Progenitor cell of endocrine pancreas (in vitro differentiated cells): Measurements from ENCODE around the gene SLC23A3. TPM values are rescaled to one million over a fixed set of nuclear protein-coding genes. Genes with fewer than 3 reads are reported as not detected.

Source experiments
- DNase-seq: peaks from one replicate; pipeline ENCODE4 v3.0.0; 2021; ENCODE audit warnings: low spot score; ENCODE audit not compliant: unreplicated experiment
- H3K27ac Mint-ChIP-seq: 2 replicates; pipeline ENCODE4 v1.8.0; 2021; ENCODE audit warnings: mild to moderate bottlenecking, moderate library complexity, mixed read lengths
- H3K27me3 Mint-ChIP-seq: 2 replicates; pipeline ENCODE4 v1.8.0; 2021; ENCODE audit warnings: mixed read lengths
- H3K36me3 Mint-ChIP-seq: 2 replicates; pipeline ENCODE4 v1.8.0; 2022; ENCODE audit warnings: mixed read lengths; ENCODE audit not compliant: insufficient read depth
- H3K4me1 Mint-ChIP-seq: 2 replicates; pipeline ENCODE4 v1.8.0; 2021; ENCODE audit warnings: low read depth, mixed read lengths
- H3K4me3 Mint-ChIP-seq: 2 replicates; pipeline ENCODE4 v1.8.0; 2021; ENCODE audit warnings: low read depth, mild to moderate bottlenecking, moderate library complexity, mixed read lengths
- H3K9me3 Mint-ChIP-seq: 2 replicates; pipeline ENCODE4 v1.8.0; 2021; ENCODE audit warnings: low read depth, mixed read lengths
- total RNA-seq: library from RNA; stranded (reverse); gene quantifications from 2 replicates; pipeline ENCODE4 v1.2.1, GENCODE V29; 2021
- TF ChIP-seq, protein P1 (sequence below): fragments of 200-600 bp; sonication (generic); IDR thresholded peaks from one replicate; pipeline ENCODE4 v1.5.0; 2021; ENCODE audit warnings: antibody characterized with exemption, mild to moderate bottlenecking; ENCODE audit not compliant: unreplicated experiment

Gene SLC23A3
- total RNA-seq, 1 donor from 2014 or later: 2.8 TPM

DNA sequence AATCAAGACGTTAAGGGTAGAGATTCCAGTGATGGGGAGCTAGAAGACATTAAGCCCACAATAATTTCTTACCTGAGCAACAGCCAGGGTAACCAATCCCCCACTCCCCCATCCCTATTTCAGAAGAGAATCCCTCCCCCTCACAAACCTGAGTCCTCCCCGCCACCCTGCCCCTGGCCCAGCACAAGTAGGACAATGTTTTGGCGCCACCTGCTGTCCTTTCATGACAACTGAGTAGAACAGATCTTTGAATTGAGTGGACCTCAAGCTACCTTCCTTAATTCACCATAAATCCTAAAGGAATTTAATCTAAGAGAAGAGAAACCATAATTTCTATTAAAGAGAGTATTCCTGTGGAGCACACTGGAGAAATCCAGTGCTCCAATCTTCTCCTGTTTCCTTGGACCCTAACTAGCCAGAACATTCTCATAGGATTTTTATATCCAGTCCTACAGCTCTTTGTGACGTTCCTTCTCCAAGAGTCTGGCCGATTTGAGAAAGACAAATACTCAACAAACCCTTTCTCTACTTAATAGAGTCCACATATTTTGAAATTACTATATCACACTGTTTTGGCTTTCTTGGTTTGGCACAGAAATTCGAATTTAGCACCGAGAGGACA, 50.3 kb downstream of the SLC23A3 start:
- Mint-ChIP-seq H3K27me3 (peaks cover 80% of the 10 kb centered on the region), H3K36me3 (peaks cover 2% of the 10 kb centered on the region), H3K27ac (no peak overlapping the region), H3K4me1 (peaks cover 39% of the 10 kb centered on the region), H3K4me3 (no peak overlapping the region), H3K9me3 (no peaks in the 10 kb centered on the region)
- TF ChIP-seq, protein P1, sequence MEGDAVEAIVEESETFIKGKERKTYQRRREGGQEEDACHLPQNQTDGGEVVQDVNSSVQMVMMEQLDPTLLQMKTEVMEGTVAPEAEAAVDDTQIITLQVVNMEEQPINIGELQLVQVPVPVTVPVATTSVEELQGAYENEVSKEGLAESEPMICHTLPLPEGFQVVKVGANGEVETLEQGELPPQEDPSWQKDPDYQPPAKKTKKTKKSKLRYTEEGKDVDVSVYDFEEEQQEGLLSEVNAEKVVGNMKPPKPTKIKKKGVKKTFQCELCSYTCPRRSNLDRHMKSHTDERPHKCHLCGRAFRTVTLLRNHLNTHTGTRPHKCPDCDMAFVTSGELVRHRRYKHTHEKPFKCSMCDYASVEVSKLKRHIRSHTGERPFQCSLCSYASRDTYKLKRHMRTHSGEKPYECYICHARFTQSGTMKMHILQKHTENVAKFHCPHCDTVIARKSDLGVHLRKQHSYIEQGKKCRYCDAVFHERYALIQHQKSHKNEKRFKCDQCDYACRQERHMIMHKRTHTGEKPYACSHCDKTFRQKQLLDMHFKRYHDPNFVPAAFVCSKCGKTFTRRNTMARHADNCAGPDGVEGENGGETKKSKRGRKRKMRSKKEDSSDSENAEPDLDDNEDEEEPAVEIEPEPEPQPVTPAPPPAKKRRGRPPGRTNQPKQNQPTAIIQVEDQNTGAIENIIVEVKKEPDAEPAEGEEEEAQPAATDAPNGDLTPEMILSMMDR: peak; percentile 77
- peak; percentile 54 for DNase-seq

DNA sequence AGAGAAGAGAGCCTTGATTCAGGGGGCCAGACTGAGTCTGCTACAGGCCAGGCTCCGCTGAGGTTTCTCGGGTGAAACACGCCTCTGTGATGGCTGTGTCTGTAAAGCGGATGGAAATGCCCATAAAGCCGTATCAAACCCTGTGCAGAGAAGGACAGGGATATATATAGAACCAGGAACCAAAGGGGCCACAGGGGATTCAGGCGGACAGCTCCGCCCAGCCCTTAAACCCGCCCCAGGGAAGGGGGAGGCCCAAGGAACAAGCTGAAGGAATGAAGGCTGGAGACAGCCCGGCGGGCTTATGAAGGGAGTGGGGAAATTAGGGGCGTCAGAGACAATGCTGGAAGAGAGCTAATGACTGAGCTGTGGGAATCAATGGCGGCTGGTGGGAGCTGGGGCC, 51.3 kb downstream of the SLC23A3 start:
- TF ChIP-seq, protein P1: no peak
- H3K27ac Mint-ChIP-seq: no peak overlapping the region
- H3K9me3 Mint-ChIP-seq: no peaks in the 10 kb centered on the region
- peaks cover 2% of the 10 kb centered on the region for H3K36me3 Mint-ChIP-seq
- H3K4me3 Mint-ChIP-seq: no peak overlapping the region
- H3K27me3 Mint-ChIP-seq: peaks cover 83% of the 10 kb centered on the region
- H3K4me1 Mint-ChIP-seq: peaks cover 37% of the 10 kb centered on the region
- no peak for DNase-seq

DNA sequence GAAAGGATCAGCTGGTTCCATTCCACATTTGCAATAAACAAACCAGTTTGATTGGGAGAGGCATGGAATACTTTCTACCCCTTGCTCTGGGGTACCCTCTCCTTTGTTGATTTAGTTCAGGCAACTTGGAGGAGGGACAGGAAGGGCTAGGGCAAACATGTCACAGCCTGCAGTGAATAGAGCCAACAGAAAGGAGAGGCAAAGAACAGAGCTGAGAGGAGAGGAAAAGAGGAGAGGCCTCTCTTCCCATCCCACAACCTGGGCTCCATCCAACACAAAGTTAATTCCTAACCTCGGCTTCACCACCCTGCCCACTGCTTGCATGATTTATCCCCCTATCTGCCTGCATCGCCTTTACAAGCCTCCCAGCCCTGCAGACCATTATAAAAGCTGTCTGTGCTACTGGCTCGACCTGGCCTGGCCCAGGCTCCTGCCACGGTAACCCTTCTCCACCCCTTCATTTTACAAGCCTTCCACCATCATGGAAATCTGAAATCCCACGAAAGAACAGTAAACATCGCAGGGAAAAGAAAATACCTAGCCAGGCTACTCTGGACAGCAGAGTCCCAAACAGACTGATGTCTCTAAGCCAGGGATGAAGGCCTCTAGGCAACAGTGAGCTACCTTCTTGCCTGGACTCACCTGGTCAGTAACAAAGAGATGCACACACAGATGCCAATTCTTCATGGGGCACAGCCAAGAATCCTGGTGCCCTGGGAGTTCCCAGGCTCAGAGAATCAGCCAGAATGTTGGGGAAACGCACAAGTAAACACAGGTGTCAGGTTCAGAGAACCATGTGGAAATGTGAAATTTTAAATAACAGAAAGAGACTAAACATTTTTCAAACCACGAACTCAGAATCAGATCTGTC, 52.8 kb downstream of the SLC23A3 start:
- no peaks in the 10 kb centered on the region for H3K36me3 Mint-ChIP-seq
- H3K9me3 Mint-ChIP-seq: no peaks in the 10 kb centered on the region
- no peak overlapping the region for H3K4me3 Mint-ChIP-seq
- peaks cover 82% of the 10 kb centered on the region for H3K27me3 Mint-ChIP-seq
- no peak for DNase-seq
- peaks cover 29% of the 10 kb centered on the region for H3K4me1 Mint-ChIP-seq
- TF ChIP-seq, protein P1: no peak
- peak overlapping the region; percentile 82 for H3K27ac Mint-ChIP-seq

DNA sequence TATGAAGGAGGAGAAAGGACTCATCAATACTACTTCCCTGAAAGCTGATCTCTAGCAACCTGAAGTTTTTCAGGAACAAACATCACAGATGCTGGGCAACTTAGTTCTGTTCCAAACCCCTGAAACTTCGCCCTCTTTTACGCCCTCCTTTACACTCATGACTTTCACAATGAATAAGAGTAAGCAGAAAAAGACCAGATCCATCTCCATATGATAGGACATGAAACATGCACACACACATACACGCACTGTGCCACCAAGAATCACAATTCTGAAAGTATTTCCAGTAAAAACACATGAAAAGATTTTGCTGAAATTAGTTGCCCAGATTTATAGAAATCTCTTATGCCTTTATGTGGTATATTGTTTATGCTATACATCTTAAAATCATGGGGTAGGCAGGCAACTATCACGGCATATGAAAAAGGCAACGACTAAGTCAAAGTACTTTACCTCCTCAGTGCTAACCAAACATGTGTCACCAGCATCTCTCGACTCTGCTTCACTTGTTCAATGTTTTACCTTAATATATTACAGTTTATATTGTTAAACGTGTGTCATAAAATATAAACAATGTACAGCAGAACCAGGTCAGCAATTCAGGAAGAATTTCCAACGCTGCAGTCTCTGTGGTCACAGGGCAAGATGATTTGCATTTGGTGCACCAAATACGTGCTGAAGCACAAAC, 57.0 kb downstream of the SLC23A3 start:
- H3K36me3 Mint-ChIP-seq: no peaks in the 10 kb centered on the region
- H3K4me1 Mint-ChIP-seq: peaks cover 45% of the 10 kb centered on the region
- H3K27me3 Mint-ChIP-seq: peaks cover 76% of the 10 kb centered on the region
- TF ChIP-seq, protein P1: no peak
- no peak overlapping the region for H3K4me3 Mint-ChIP-seq
- peak overlapping the region; percentile 47 for H3K27ac Mint-ChIP-seq
- no peaks in the 10 kb centered on the region for H3K9me3 Mint-ChIP-seq
- no peak for DNase-seq

DNA sequence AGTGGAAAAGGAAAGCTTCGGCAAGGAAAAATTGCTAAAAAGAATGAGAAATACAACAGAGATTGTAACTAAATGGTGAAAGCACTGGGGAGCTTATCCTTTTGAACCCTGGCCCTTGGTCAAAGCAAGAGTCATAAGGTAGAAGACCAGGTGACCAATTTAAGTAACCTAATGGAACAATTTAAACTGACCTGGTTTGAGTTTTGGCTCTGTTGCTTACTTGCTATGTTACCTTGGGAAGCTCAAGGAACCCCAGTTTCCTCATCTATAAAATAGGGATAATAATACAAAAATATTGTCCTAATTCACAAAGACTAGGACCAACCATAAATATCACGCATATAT, 57.8 kb downstream of the SLC23A3 start:
- no peaks in the 10 kb centered on the region for H3K9me3 Mint-ChIP-seq
- TF ChIP-seq, protein P1: no peak
- peaks cover 78% of the 10 kb centered on the region for H3K27me3 Mint-ChIP-seq
- H3K27ac Mint-ChIP-seq: peak overlapping the region; percentile 7
- DNase-seq: no peak
- no peaks in the 10 kb centered on the region for H3K36me3 Mint-ChIP-seq
- H3K4me3 Mint-ChIP-seq: no peak overlapping the region
- peaks cover 43% of the 10 kb centered on the region for H3K4me1 Mint-ChIP-seq
